KMS-11 (cell line): ENCODE results near the gene D2HGDH.
"Not testable (repeated sequence)": the region's sequence is repeated elsewhere in the genome, so short reads cannot be mapped to it uniquely, and the experiment has no call there.

ENCODE experiments used
- H2AFZ ChIP-seq: fragments of 200-600 bp; sonication (generic); 2 replicates; pipeline ENCODE4 v1.6.1; 2016; ENCODE audit warnings: antibody characterized with exemption, mixed run types, low read depth
- H3K27ac ChIP-seq: fragments of 200-600 bp; sonication (generic); 2 replicates; pipeline ENCODE4 v1.6.1; 2016; ENCODE audit warnings: mild to moderate bottlenecking, mixed run types
- H3K27me3 ChIP-seq: fragments of 200-600 bp; sonication (generic); 2 replicates; pipeline ENCODE4 v1.6.1; 2017; ENCODE audit warnings: mild to moderate bottlenecking, low read depth, mixed run types, moderate library complexity; ENCODE audit not compliant: insufficient read depth
- H3K36me3 ChIP-seq: fragments of 200-600 bp; sonication (generic); 2 replicates; pipeline ENCODE4 v1.6.1; 2017; ENCODE audit warnings: mild to moderate bottlenecking, mixed run types; ENCODE audit not compliant: insufficient read depth
- H3K4me1 ChIP-seq: fragments of 200-600 bp; sonication (generic); 2 replicates; pipeline ENCODE4 v1.6.1; 2016; ENCODE audit warnings: mild to moderate bottlenecking, low read depth, mixed run types; ENCODE audit not compliant: poor library complexity, severe bottlenecking
- H3K4me2 ChIP-seq: fragments of 200-600 bp; sonication (generic); 2 replicates; pipeline ENCODE4 v1.7.0; 2016; ENCODE audit warnings: mild to moderate bottlenecking, mixed run types
- H3K4me3 ChIP-seq: fragments of 200-600 bp; sonication (generic); IDR thresholded peaks from 2 replicates; pipeline ENCODE4 v1.6.1; 2017; ENCODE audit warnings: low read depth, low read length, mixed read lengths; ENCODE audit not compliant: insufficient read depth
- H3K79me2 ChIP-seq: fragments of 200-600 bp; sonication (generic); 2 replicates; pipeline ENCODE4 v1.6.1; 2016; ENCODE audit warnings: low read depth, mixed run types; ENCODE audit not compliant: insufficient read depth
- H3K9ac ChIP-seq: fragments of 200-600 bp; sonication (generic); 2 replicates; pipeline ENCODE4 v1.6.1; 2016; ENCODE audit warnings: mild to moderate bottlenecking, mixed run types
- H4K20me1 ChIP-seq: fragments of 200-600 bp; sonication (generic); 2 replicates; pipeline ENCODE4 v1.6.1; 2016; ENCODE audit warnings: mild to moderate bottlenecking, mixed run types; ENCODE audit not compliant: insufficient read depth
- CTCF ChIP-seq: fragments of 200-600 bp; sonication (generic); conservative IDR thresholded peaks from 2 replicates; pipeline ENCODE4 v1.6.1; 2017; ENCODE audit warnings: low read depth, mild to moderate bottlenecking, antibody characterized with exemption, low read length, moderate library complexity, mixed read lengths

Gene D2HGDH

GRCh38 chr2:241741016-241741415 is 6.6 kb downstream of the D2HGDH start:
- Histone ChIP-seq H4K20me1 (no peaks in the 10 kb centered on the region), H3K36me3 (no peaks in the 10 kb centered on the region), H3K79me2 (no peaks in the 10 kb centered on the region), H3K4me2 (no peak overlapping the region), H3K27me3 (no peaks in the 10 kb centered on the region), H3K27ac (no peak overlapping the region), H3K4me3 (no peak overlapping the region), H3K4me1 (no peaks in the 10 kb centered on the region), H3K9ac (no peak overlapping the region), H2AFZ (no peak overlapping the region)
- no peak for TF ChIP-seq CTCF

GRCh38 chr2:241742320-241742939 is 8.0 kb downstream of the D2HGDH start:
- Histone ChIP-seq H3K79me2 (no peaks in the 10 kb centered on the region), H4K20me1 (no peaks in the 10 kb centered on the region), H3K36me3 (no peaks in the 10 kb centered on the region), H3K4me3 (no peak overlapping the region), H3K27ac (no peak overlapping the region), H3K9ac (no peak overlapping the region), H3K4me1 (no peaks in the 10 kb centered on the region), H3K27me3 (no peaks in the 10 kb centered on the region), H3K4me2 (no peak overlapping the region), H2AFZ (no peak overlapping the region)
- no peak for TF ChIP-seq CTCF

- H4K20me1 ChIP-seq = not testable (repeated sequence)
Observed at GRCh38 chr2:241743008-241743407, 8.6 kb downstream of the D2HGDH start.

GRCh38 chr2:241743620-241744019 is 9.2 kb downstream of the D2HGDH start:
- no peak overlapping the region for H3K27ac ChIP-seq
- no peaks in the 10 kb centered on the region for H3K79me2 ChIP-seq
- H3K27me3 ChIP-seq = no peaks in the 10 kb centered on the region
- H3K36me3 ChIP-seq = no peaks in the 10 kb centered on the region
- no peaks in the 10 kb centered on the region for H4K20me1 ChIP-seq
- no peak overlapping the region for H3K4me3 ChIP-seq
- H2AFZ ChIP-seq = no peak overlapping the region
- H3K4me2 ChIP-seq = no peak overlapping the region
- H3K9ac ChIP-seq = no peak overlapping the region
- TF ChIP-seq CTCF = no peak
- H3K4me1 ChIP-seq = no peaks in the 10 kb centered on the region

More at GRCh38 chr2:241743008-241743407, 8.6 kb downstream of the D2HGDH start:
- not testable (repeated sequence) for H3K27ac ChIP-seq, H3K9ac ChIP-seq, H3K4me3 ChIP-seq, H2AFZ ChIP-seq, H3K27me3 ChIP-seq, H3K4me2 ChIP-seq, H3K36me3 ChIP-seq, H3K79me2 ChIP-seq, H3K4me1 ChIP-seq

- no peaks in the 10 kb centered on the region for H3K36me3 ChIP-seq
Observed at GRCh38 chr2:241744028-241744754, 9.8 kb downstream of the D2HGDH start.

More at GRCh38 chr2:241744028-241744754, 9.8 kb downstream of the D2HGDH start:
- TF ChIP-seq CTCF = no peak
- Histone ChIP-seq H3K27ac (no peak overlapping the region), H3K9ac (no peak overlapping the region), H3K4me1 (no peaks in the 10 kb centered on the region), H2AFZ (no peak overlapping the region), H3K27me3 (no peaks in the 10 kb centered on the region), H3K4me2 (no peak overlapping the region), H4K20me1 (no peaks in the 10 kb centered on the region), H3K4me3 (no peak overlapping the region), H3K79me2 (no peaks in the 10 kb centered on the region)
